Measurements from ENCODE around the gene ERAS.

ERAS gene

GRCh38 chrX:48826135-48826875, at the start of gene ERAS:
Gene ERAS (plus strand): TSS chrX:48826513. CDS start chrX:48829124, 2,611 bp downstream.
- no peak for DNase-seq (ENCODE audit: extremely low read depth, insufficient read length)
- no peak within 1 kb of the TSS for H3K4me3 ChIP-seq (replicated peaks; ENCODE audit: low read depth, low read length)
- TF ChIP-seq CTCF (IDR thresholded peaks at IDR 0.05; ENCODE audit: insufficient read depth, low read length, poor library complexity, severe bottlenecking), result peak; percentile 34
- H3K36me3 ChIP-seq (ENCODE audit: control insufficient read depth, insufficient read depth, low read length), result peaks cover 1% of the 10 kb centered on the region; the same call in 1 of the 2 replicates
- no peaks in the 10 kb centered on the region for H3K27me3 ChIP-seq (replicated peaks; ENCODE audit: control insufficient read depth, insufficient read depth, low read length)

GRCh38 chrX:48776818-48777439, 49.4 kb upstream of the ERAS start:
- H3K36me3 ChIP-seq (ENCODE audit: control insufficient read depth, insufficient read depth, low read length), result no peaks in the 10 kb centered on the region
- no peaks in the 10 kb centered on the region for H3K27me3 ChIP-seq (replicated peaks; ENCODE audit: control insufficient read depth, insufficient read depth, low read length)
- DNase-seq (ENCODE audit: extremely low read depth, insufficient read length), result no peak
- H3K4me3 ChIP-seq (replicated peaks; ENCODE audit: low read depth, low read length), result no peak overlapping the region
- TF ChIP-seq CTCF (IDR thresholded peaks at IDR 0.05; ENCODE audit: insufficient read depth, low read length, poor library complexity, severe bottlenecking), result no peak

- TF ChIP-seq CTCF (IDR thresholded peaks at IDR 0.05; ENCODE audit: insufficient read depth, low read length, poor library complexity, severe bottlenecking), result no peak
- no peak for DNase-seq (ENCODE audit: extremely low read depth, insufficient read length)
Observed at GRCh38 chrX:48779399-48779798, 46.9 kb upstream of the ERAS start.

GRCh38 chrX:48781705-48782104, 44.6 kb upstream of the ERAS start:
- Histone ChIP-seq H3K4me3 (replicated peaks; ENCODE audit: low read depth, low read length) (no peak overlapping the region), H3K36me3 (ENCODE audit: control insufficient read depth, insufficient read depth, low read length) (no peaks in the 10 kb centered on the region), H3K27me3 (replicated peaks; ENCODE audit: control insufficient read depth, insufficient read depth, low read length) (no peaks in the 10 kb centered on the region)
- no peak for TF ChIP-seq CTCF (IDR thresholded peaks at IDR 0.05; ENCODE audit: insufficient read depth, low read length, poor library complexity, severe bottlenecking)
- DNase-seq (ENCODE audit: extremely low read depth, insufficient read length), result no peak

More at GRCh38 chrX:48779399-48779798, 46.9 kb upstream of the ERAS start:
- no peaks in the 10 kb centered on the region for H3K36me3 ChIP-seq (ENCODE audit: control insufficient read depth, insufficient read depth, low read length)
- H3K27me3 ChIP-seq (replicated peaks; ENCODE audit: control insufficient read depth, insufficient read depth, low read length), result no peaks in the 10 kb centered on the region
- H3K4me3 ChIP-seq (replicated peaks; ENCODE audit: low read depth, low read length), result no peak overlapping the region

- DNase-seq (ENCODE audit: extremely low read depth, insufficient read length), result no peak
- no peaks in the 10 kb centered on the region for H3K27me3 ChIP-seq (replicated peaks; ENCODE audit: control insufficient read depth, insufficient read depth, low read length)
- no peak overlapping the region for H3K4me3 ChIP-seq (replicated peaks; ENCODE audit: low read depth, low read length)
- H3K36me3 ChIP-seq (ENCODE audit: control insufficient read depth, insufficient read depth, low read length), result no peaks in the 10 kb centered on the region
- TF ChIP-seq CTCF (IDR thresholded peaks at IDR 0.05; ENCODE audit: insufficient read depth, low read length, poor library complexity, severe bottlenecking), result no peak
Observed at GRCh38 chrX:48782216-48782615, 44.1 kb upstream of the ERAS start.
